ENCODE data around the gene AUH.
"Not testable (repeated sequence)": the region's sequence is repeated elsewhere in the genome, so short reads cannot be mapped to it uniquely, and the experiment has no call there.

The AUH gene

GRCh38 chr9:91207397-91207728, 154.4 kb downstream of the AUH start:
- H3K27ac ChIP-seq: no peak overlapping the region
- TF ChIP-seq ZFX (IDR thresholded peaks at IDR 0.05; ENCODE audit: borderline replicate concordance) (no peak), CTCF (IDR thresholded peaks at IDR 0.05) (no peak)

GRCh38 chr9:91206806-91207205, 154.9 kb downstream of the AUH start:
- no peak overlapping the region for H3K27ac ChIP-seq
- TF ChIP-seq CTCF (IDR thresholded peaks at IDR 0.05) (no peak), ZFX (IDR thresholded peaks at IDR 0.05; ENCODE audit: borderline replicate concordance) (no peak)

GRCh38 chr9:91202736-91203283, 158.9 kb downstream of the AUH start:
- H3K27ac ChIP-seq: no peak overlapping the region
- TF ChIP-seq ZFX (IDR thresholded peaks at IDR 0.05; ENCODE audit: borderline replicate concordance) (no peak), CTCF (IDR thresholded peaks at IDR 0.05) (no peak)

DNA sequence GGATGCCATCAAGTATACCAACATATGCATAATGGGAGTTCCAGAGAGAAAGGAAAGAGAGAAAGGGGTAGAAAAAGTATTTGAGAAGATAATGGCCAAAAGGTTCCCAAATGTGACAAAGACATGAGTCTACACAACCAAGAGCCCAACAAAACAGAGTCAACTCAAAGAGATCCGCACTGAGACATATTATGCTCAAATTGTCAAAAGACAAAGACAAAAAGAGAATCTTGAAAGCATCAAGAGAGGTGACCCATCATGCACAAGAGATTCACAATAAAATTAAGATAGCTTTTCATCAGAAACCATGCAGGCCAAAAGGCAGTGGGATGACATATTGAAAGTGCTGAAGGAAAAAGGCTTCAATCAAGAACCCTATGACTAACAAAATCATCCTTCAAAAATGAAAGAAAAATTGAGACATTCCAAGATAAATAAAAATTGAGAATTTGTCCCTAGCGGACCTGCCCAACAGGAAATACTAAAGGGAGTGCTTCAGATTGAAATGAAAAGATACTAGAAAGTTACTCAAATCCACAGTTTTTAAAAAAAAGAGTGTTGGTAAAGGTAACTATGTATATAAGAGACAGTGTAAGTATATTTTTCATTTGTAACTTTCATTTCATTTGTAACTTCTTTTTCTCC, 160.9 kb downstream of the AUH start:
- TF ChIP-seq ZFX (IDR thresholded peaks at IDR 0.05; ENCODE audit: borderline replicate concordance) (no peak), CTCF (IDR thresholded peaks at IDR 0.05) (no peak)
- no peak overlapping the region for H3K27ac ChIP-seq

- H3K27ac ChIP-seq: no peak overlapping the region
- TF ChIP-seq ZFX (IDR thresholded peaks at IDR 0.05; ENCODE audit: borderline replicate concordance) (no peak), CTCF (IDR thresholded peaks at IDR 0.05) (no peak)
Measured at GRCh38 chr9:91199739-91200497, 161.8 kb downstream of the AUH start.

DNA sequence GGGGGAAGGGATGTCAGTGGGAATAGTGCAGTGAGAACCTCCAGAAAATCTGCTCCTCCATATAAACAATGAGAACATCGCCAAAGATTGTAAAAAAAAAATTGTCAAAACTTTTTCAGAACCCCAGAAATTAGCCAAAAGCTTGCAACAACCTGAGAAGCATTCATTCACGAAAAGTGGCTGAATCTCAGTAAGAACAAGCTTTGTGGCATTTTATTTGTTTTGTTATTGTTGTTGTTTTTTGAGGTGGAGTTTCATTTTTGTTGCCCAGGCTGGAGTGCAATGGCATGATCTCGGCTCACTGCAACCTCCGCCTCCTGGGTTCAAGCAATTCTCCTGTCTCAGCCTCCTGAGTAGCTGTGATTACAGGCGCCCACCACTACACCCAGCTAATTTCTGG, 162.8 kb downstream of the AUH start:
- not testable (repeated sequence) for H3K27ac ChIP-seq

DNA sequence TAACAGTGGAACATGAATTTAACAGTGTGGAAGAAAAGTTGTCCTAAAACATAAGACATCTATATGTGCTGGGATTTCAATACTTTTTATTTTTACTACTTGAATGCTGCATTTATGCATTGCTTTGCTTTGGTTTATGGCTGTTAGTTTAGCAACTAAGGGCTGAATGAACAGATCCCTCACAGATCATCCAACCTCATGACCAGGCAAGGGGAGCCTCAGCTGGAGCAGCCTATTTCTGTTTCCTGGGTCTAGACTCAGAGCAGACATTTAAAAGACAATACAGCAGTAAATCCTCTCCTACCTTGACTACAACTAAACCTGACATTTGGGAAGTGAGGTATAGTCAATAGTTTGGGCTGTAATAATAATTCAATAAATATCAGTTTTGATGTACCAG, 163.3 kb downstream of the AUH start:
- TF ChIP-seq CTCF (IDR thresholded peaks at IDR 0.05): no peak
- TF ChIP-seq ZFX (IDR thresholded peaks at IDR 0.05; ENCODE audit: borderline replicate concordance): no peak
- no peak overlapping the region for H3K27ac ChIP-seq

Measured in 22Rv1 (cell line).